DOHH2 (cell line): ENCODE data around the gene SLCO1B1.

Experiments
- H3F3A ChIP-seq: fragments of 200-600 bp; sonication (generic), shearing (Covaris generic); 2 replicates; pipeline ENCODE4 v1.6.0; 2016; ENCODE audit warnings: antibody characterized with exemption, mild to moderate bottlenecking; ENCODE audit not compliant: control insufficient read depth, insufficient read depth
- H3K27ac ChIP-seq: fragments of 200-600 bp; sonication (generic); 2 replicates; pipeline ENCODE4 v1.5.1; 2014; ENCODE audit warnings: low read depth, mild to moderate bottlenecking, low read length, moderate library complexity
- H3K27me3 ChIP-seq: fragments of 200-600 bp; sonication (generic); 2 replicates; pipeline ENCODE4 v1.6.1; 2014; ENCODE audit warnings: mild to moderate bottlenecking, low read length, mixed read lengths; ENCODE audit not compliant: control insufficient read depth
- H3K36me3 ChIP-seq: fragments of 200-600 bp; sonication (generic); 2 replicates; pipeline ENCODE4 v1.6.1; 2014; ENCODE audit warnings: mild to moderate bottlenecking, low read length, moderate library complexity, mixed read lengths; ENCODE audit not compliant: control insufficient read depth
- H3K4me1 ChIP-seq: fragments of 200-600 bp; sonication (generic); 2 replicates; pipeline ENCODE4 v1.6.1; 2014; ENCODE audit warnings: mild to moderate bottlenecking, low read length, mixed read lengths; ENCODE audit not compliant: control insufficient read depth
- H3K4me2 ChIP-seq: fragments of 200-600 bp; sonication (generic); 2 replicates; pipeline ENCODE4 v1.6.0; 2014; ENCODE audit warnings: mild to moderate bottlenecking, low read length, moderate library complexity
- H3K4me3 ChIP-seq: fragments of 200-600 bp; sonication (generic); 2 replicates; pipeline ENCODE4 v1.5.1; 2014; ENCODE audit warnings: mild to moderate bottlenecking, low read length, mixed read lengths
- H3K79me2 ChIP-seq: fragments of 200-600 bp; sonication (generic); 2 replicates; pipeline ENCODE4 v1.6.1; 2014; ENCODE audit warnings: mild to moderate bottlenecking, low read length, mixed read lengths; ENCODE audit not compliant: control insufficient read depth
- H3K9me2 ChIP-seq: fragments of 200-600 bp; sonication (generic); replicated peaks from 2 replicates; pipeline ENCODE4 v1.6.1; 2014; ENCODE audit warnings: mild to moderate bottlenecking, low read length, mixed read lengths; ENCODE audit not compliant: control insufficient read depth
- H3K9me3 ChIP-seq: fragments of 200-600 bp; sonication (generic); 2 replicates; pipeline ENCODE4 v1.6.1; 2014; ENCODE audit warnings: antibody characterized with exemption, low read length, mixed read lengths; ENCODE audit not compliant: control insufficient read depth, insufficient read depth
- H4K20me1 ChIP-seq: fragments of 200-600 bp; sonication (generic); 2 replicates; pipeline ENCODE4 v1.6.0; 2014; ENCODE audit warnings: low read depth, mild to moderate bottlenecking, antibody characterized with exemption, low read length, moderate library complexity; ENCODE audit not compliant: control insufficient read depth, insufficient read depth
- EZH2phosphoT487 ChIP-seq: fragments of 200-600 bp; sonication (generic); IDR thresholded peaks from 2 replicates; pipeline ENCODE4 v1.6.1; 2017; ENCODE audit warnings: borderline replicate concordance, mild to moderate bottlenecking, antibody characterized with exemption, low read length, moderate library complexity, mixed read lengths
- TF ChIP-seq, protein P1 (sequence below): fragments of 200-600 bp; sonication (generic); IDR thresholded peaks from one replicate; pipeline ENCODE4 v1.5.1; 2014; ENCODE audit warnings: antibody characterized with exemption, mild to moderate bottlenecking, low read depth, low read length; ENCODE audit not compliant: poor library complexity, severe bottlenecking

Gene SLCO1B1

DNA sequence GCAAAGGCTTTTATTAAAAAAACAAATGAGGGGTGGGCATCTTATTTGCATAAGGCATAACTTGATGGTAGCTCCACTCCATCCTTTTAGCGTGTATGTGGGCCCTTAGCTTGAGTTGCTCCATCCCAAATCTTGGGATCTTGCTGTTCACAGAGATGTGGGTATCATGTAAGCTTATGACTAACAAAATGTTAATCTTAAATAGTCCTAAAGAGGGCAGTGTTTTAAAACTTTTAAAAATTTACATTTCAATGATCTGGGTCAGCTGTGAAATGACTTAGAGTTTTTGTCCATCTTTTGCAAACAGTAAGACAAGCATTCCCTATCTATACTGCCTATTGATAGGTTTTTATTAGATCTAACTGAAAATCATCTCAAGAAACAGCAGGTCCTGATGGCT, 117.7 kb downstream of the SLCO1B1 start:
- Histone ChIP-seq H3K9me3 (no peaks in the 10 kb centered on the region), H4K20me1 (no peaks in the 10 kb centered on the region), H3K4me2 (no peak overlapping the region), H3K9me2 (no peaks in the 10 kb centered on the region), H3K79me2 (no peaks in the 10 kb centered on the region), H3K27ac (no peak overlapping the region), H3K4me3 (no peak overlapping the region), H3K36me3 (no peaks in the 10 kb centered on the region), H3F3A (no peaks in the 10 kb centered on the region), H3K27me3 (no peaks in the 10 kb centered on the region), H3K4me1 (no peaks in the 10 kb centered on the region)
- TF ChIP-seq, protein P1, sequence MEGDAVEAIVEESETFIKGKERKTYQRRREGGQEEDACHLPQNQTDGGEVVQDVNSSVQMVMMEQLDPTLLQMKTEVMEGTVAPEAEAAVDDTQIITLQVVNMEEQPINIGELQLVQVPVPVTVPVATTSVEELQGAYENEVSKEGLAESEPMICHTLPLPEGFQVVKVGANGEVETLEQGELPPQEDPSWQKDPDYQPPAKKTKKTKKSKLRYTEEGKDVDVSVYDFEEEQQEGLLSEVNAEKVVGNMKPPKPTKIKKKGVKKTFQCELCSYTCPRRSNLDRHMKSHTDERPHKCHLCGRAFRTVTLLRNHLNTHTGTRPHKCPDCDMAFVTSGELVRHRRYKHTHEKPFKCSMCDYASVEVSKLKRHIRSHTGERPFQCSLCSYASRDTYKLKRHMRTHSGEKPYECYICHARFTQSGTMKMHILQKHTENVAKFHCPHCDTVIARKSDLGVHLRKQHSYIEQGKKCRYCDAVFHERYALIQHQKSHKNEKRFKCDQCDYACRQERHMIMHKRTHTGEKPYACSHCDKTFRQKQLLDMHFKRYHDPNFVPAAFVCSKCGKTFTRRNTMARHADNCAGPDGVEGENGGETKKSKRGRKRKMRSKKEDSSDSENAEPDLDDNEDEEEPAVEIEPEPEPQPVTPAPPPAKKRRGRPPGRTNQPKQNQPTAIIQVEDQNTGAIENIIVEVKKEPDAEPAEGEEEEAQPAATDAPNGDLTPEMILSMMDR = no peak
- no peak for TF ChIP-seq EZH2phosphoT487

DNA sequence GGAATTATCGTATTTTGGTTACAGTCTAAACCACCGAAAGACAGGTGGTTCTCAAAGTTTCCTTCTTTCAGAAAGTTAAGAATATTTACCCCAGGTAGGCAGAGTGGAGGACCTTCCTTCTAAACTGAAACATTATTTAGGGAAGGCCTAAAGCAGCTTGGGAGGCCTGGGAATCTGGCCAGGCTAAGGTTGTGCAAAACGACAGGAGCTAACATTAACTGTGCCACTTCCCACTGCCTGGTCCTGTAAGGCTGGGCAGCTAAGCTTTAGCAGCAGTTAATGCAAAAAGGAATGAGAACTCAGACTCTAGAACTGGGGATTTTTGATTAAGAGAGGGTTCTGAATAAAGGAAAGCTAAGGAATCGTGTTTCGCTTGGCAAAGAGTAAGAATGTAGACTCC, 121.1 kb downstream of the SLCO1B1 start:
- no peak overlapping the region for H3K27ac ChIP-seq
- no peaks in the 10 kb centered on the region for H3K9me2 ChIP-seq
- H3K9me3 ChIP-seq = no peaks in the 10 kb centered on the region
- no peaks in the 10 kb centered on the region for H3F3A ChIP-seq
- TF ChIP-seq, protein P1 = no peak
- no peak for TF ChIP-seq EZH2phosphoT487
- no peaks in the 10 kb centered on the region for H3K36me3 ChIP-seq
- no peak overlapping the region for H3K4me2 ChIP-seq
- H3K27me3 ChIP-seq = no peaks in the 10 kb centered on the region
- no peaks in the 10 kb centered on the region for H4K20me1 ChIP-seq
- H3K4me1 ChIP-seq = no peaks in the 10 kb centered on the region
- H3K79me2 ChIP-seq = no peaks in the 10 kb centered on the region
- no peak overlapping the region for H3K4me3 ChIP-seq

DNA sequence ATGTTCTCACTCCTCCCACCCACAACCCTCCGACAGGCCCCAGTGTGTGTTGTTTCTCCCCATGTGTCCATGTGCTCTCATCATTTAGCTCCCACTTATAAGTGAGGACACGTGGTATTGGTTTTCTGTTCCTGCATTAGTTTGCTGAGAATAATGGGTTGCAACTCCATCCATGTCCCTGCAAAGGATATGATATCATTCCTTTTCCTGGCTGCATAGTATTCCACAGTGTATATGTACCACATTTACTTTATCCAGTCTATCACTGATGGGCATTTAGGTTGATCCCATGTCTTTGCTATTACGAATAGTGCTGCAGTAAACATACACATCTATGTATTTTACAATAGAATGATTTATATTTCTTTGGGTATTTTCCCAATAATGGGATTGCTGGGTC, 126.2 kb downstream of the SLCO1B1 start:
- TF ChIP-seq, protein P1 = no peak
- no peak for TF ChIP-seq EZH2phosphoT487
- no peak overlapping the region for H3K27ac ChIP-seq
- H3K36me3 ChIP-seq = no peaks in the 10 kb centered on the region
- H3F3A ChIP-seq = no peaks in the 10 kb centered on the region
- no peaks in the 10 kb centered on the region for H3K79me2 ChIP-seq
- H3K4me2 ChIP-seq = no peak overlapping the region
- H3K9me2 ChIP-seq = no peaks in the 10 kb centered on the region
- no peaks in the 10 kb centered on the region for H3K9me3 ChIP-seq
- no peaks in the 10 kb centered on the region for H3K27me3 ChIP-seq
- no peaks in the 10 kb centered on the region for H3K4me1 ChIP-seq
- no peaks in the 10 kb centered on the region for H4K20me1 ChIP-seq
- no peak overlapping the region for H3K4me3 ChIP-seq

DNA sequence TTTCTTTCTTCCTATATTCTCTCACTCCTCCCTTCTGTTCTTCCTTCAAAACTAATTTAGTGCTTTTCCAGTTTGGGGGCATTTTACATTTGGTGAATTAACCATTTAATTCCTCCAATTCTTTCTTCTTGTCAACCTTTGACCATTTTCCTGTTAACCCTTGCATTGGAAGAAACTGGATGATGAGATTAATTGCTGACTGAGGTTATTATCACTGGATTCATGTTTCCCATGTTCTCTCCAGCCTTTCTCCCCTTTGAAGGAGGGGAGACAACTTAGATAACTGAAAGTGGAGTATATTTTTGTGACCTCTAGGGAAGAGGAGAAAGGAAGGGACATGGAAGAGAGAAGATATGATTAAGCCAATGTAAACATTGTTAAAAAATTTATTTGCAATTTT, 133.2 kb downstream of the SLCO1B1 start:
- H3K4me1 ChIP-seq = no peaks in the 10 kb centered on the region
- H3K4me3 ChIP-seq = no peak overlapping the region
- no peaks in the 10 kb centered on the region for H3K27me3 ChIP-seq
- TF ChIP-seq, protein P1 = no peak
- no peak for TF ChIP-seq EZH2phosphoT487
- H3K4me2 ChIP-seq = no peak overlapping the region
- H3K36me3 ChIP-seq = no peaks in the 10 kb centered on the region
- no peaks in the 10 kb centered on the region; the same call in 1 of the 2 replicates for H3K9me2 ChIP-seq
- no peaks in the 10 kb centered on the region for H3K79me2 ChIP-seq
- no peaks in the 10 kb centered on the region for H4K20me1 ChIP-seq
- no peaks in the 10 kb centered on the region for H3F3A ChIP-seq
- H3K9me3 ChIP-seq = no peaks in the 10 kb centered on the region
- no peak overlapping the region for H3K27ac ChIP-seq
